HFFc6 (cell line): Measurements from ENCODE around the gene ZBTB42. TPM values are rescaled to one million over a fixed set of nuclear protein-coding genes. Genes with fewer than 3 reads are reported as not detected.

ENCODE experiments used
- DNase-seq: peaks from one replicate; pipeline ENCODE4 v3.0.0-alpha.2; 2018
- H3K27ac Mint-ChIP-seq: 2 replicates; pipeline ENCODE4 v1.8.0; 2020; ENCODE audit warnings: mild to moderate bottlenecking, mixed read lengths
- H3K27me3 Mint-ChIP-seq: 2 replicates; pipeline ENCODE4 v1.8.0; 2021; ENCODE audit warnings: mild to moderate bottlenecking, moderate library complexity, mixed read lengths; ENCODE audit not compliant: insufficient read depth
- H3K36me3 Mint-ChIP-seq: 2 replicates; pipeline ENCODE4 v1.8.0; 2021; ENCODE audit warnings: low read depth, mixed read lengths
- H3K4me1 Mint-ChIP-seq: 2 replicates; pipeline ENCODE4 v1.8.0; 2020; ENCODE audit warnings: low read depth, mixed read lengths
- H3K4me3 Mint-ChIP-seq: 2 replicates; pipeline ENCODE4 v1.8.0; 2020; ENCODE audit warnings: mild to moderate bottlenecking, moderate library complexity, mixed read lengths
- H3K9me3 Mint-ChIP-seq: 2 replicates; pipeline ENCODE4 v1.8.0; 2020; ENCODE audit warnings: mild to moderate bottlenecking, mixed read lengths
- total RNA-seq, 6 experiments: library from RNA; stranded (reverse); fragmentation: NEBNext Ultra II Directional; extraction: Animal tissue kit (Norgen Biotek cat#: 25700); gene quantifications; 2 replicates in 1 of 6; 3 replicates in 5 of 6; pipeline ENCODE4 v1.2.3, GENCODE V29; 2021
- TF ChIP-seq, protein P1 (sequence below): fragments of 200-600 bp; sonication (generic); IDR thresholded peaks from 2 replicates; pipeline ENCODE4 v1.5.0; 2021; ENCODE audit warnings: antibody characterized with exemption, mild to moderate bottlenecking

Gene ZBTB42
- total RNA-seq, 6 experiments from 2014 or later: 1.3 to 1.8 (median 1.5) TPM

DNA sequence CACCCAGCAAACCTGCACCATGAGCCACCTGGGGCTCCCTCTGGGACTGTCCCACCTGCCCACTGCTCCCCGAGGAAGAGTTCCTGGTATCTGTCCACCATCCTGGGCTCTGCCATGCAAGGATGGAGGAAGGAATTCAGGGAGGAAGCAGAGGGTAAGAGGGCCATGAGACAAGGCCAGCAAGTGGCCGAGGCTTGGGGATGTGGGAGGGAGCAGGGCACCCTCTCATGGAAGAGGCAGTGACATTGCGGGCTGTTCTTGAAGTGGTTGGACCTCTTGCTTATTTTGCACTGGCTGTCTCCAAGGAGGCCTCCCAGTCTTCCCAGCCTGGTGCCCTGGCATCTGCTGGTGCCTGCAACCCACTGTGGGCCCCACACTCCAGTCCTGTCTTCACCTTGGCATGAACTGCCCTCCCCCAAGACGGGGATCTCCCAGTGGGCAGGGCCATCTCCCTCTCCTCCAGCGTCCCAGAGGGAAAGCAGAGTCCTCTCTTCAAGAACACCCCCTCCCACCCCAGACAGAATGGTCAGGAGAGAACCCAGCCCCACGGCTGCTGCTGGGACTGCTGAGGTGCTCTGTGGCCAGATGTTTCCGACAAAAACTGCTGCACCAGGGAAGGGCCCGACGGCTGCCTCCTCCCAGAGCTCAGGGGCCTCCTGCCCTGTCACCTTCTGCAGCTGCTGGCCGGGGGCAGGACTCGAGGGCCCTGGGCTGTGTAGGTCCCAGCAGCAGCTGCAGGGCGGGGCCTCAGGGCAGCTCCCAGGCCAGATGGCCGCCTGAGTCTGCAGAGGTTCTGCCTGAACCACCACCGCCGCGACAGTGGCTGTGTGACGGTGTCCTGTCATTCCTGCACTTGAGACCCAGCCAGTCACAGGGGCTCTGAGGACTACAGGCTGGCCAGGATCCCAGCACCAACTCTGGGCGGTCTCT is 3.5 kb upstream of the ZBTB42 start:
- TF ChIP-seq, protein P1, sequence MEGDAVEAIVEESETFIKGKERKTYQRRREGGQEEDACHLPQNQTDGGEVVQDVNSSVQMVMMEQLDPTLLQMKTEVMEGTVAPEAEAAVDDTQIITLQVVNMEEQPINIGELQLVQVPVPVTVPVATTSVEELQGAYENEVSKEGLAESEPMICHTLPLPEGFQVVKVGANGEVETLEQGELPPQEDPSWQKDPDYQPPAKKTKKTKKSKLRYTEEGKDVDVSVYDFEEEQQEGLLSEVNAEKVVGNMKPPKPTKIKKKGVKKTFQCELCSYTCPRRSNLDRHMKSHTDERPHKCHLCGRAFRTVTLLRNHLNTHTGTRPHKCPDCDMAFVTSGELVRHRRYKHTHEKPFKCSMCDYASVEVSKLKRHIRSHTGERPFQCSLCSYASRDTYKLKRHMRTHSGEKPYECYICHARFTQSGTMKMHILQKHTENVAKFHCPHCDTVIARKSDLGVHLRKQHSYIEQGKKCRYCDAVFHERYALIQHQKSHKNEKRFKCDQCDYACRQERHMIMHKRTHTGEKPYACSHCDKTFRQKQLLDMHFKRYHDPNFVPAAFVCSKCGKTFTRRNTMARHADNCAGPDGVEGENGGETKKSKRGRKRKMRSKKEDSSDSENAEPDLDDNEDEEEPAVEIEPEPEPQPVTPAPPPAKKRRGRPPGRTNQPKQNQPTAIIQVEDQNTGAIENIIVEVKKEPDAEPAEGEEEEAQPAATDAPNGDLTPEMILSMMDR: 0 out of 2 replicates have a peak, but pooled peaks have one; percentile 19
- DNase-seq: no peak
- no peak overlapping the region for H3K27ac Mint-ChIP-seq
- H3K4me1 Mint-ChIP-seq: peaks cover 20% of the 10 kb centered on the region
- no peaks in the 10 kb centered on the region for H3K9me3 Mint-ChIP-seq
- peaks cover 2% of the 10 kb centered on the region; the same call in 1 of the 2 replicates for H3K27me3 Mint-ChIP-seq
- peaks cover 5% of the 10 kb centered on the region; the same call in 1 of the 2 replicates for H3K36me3 Mint-ChIP-seq
- no peak overlapping the region for H3K4me3 Mint-ChIP-seq

DNA sequence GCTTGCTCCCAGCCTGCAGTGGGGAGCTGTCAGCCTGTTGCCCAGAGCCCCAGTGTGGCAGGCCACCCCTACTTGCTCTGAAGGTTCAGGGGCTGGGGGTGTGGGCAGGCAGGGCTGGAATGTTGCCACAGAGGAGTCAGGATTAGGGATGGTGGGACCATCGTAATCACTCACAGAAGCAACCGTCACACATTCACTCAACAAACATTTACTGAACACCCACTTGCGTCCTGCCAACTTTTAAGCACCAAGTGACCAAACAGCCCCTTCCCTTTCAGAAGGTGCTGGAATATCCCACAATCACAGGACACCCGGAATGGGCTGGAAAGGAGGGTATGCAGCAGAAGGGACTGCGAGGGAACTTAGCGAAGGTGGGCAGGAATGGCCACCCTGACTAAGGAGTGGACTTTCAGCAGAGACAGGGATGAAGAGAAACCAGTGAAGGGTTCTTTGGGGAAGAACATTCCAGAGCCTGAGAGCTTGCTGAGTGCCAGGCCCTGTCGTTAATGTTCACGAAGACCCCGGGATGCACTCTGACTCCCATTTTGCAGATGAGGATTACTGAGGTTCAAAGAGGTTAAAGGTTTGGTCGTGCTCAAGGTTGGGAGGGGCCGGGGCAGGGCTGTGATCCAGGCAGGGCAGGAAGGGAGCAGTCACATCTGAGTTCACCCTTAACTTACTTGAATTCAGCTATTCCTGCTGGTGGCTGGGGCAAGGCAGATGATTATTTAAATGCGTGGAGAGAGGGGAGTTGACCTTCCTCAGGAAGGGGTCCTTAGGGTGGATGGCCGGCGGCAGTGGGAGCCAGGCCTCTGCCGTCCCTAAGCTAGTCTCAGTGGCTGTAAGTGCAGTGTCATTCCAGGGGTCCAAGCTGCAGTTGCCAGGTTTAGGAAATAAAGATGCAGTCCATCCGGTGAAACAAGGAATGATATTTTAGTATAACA is 2.3 kb upstream of the ZBTB42 start:
- TF ChIP-seq, protein P1: no peak
- no peak for DNase-seq
- no peak overlapping the region for H3K4me3 Mint-ChIP-seq
- H3K36me3 Mint-ChIP-seq: peaks cover 5% of the 10 kb centered on the region; the same call in 1 of the 2 replicates
- peaks cover 11% of the 10 kb centered on the region for H3K4me1 Mint-ChIP-seq
- no peaks in the 10 kb centered on the region for H3K9me3 Mint-ChIP-seq
- no peak overlapping the region for H3K27ac Mint-ChIP-seq
- peaks cover 5% of the 10 kb centered on the region; the same call in 1 of the 2 replicates for H3K27me3 Mint-ChIP-seq

DNA sequence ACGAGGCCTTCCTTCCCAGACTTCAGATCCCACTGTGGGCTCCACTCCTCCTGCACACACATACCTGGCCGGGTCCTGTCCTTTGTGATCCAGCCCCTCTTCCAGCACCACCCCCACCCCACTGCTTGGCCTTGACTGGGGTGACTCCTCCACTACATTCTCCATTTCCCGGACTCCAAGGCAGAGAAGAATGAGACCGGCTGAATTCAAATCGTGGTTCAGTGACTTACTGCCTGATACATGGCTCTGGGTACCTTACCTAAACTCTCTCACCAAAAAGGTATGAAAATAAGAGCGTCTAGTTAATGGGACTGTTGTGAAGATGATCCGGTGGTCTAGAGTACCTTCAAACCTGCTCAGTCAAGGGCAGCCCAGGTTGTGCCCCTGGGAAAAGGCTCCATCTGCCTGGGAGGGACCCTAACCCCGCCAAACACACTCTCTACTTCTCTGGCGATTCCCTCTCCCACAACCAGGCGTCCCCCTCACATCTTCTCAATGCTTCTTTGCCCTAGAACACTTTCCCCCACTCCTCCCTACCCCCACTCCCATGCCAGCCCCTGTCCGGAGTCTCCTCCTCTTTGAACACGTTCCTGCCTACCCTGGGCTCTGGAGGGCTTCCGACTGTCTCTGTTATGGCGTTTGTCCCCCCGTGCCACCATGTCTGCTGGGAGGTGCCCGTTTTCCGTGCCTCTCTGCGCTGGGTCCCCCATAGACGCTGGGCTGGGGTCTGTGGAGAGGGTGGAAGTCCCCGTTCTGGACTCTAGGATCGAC is 1.5 kb upstream of the ZBTB42 start:
- Mint-ChIP-seq H3K36me3 (peaks cover 2% of the 10 kb centered on the region; the same call in 1 of the 2 replicates), H3K27me3 (peaks cover 5% of the 10 kb centered on the region; the same call in 1 of the 2 replicates), H3K4me1 (peaks cover 5% of the 10 kb centered on the region), H3K4me3 (peak overlapping the region; percentile 66), H3K27ac (peak overlapping the region; percentile 53; the same call in 1 of the 2 replicates), H3K9me3 (no peaks in the 10 kb centered on the region)
- TF ChIP-seq, protein P1: no peak
- no peak for DNase-seq

DNA sequence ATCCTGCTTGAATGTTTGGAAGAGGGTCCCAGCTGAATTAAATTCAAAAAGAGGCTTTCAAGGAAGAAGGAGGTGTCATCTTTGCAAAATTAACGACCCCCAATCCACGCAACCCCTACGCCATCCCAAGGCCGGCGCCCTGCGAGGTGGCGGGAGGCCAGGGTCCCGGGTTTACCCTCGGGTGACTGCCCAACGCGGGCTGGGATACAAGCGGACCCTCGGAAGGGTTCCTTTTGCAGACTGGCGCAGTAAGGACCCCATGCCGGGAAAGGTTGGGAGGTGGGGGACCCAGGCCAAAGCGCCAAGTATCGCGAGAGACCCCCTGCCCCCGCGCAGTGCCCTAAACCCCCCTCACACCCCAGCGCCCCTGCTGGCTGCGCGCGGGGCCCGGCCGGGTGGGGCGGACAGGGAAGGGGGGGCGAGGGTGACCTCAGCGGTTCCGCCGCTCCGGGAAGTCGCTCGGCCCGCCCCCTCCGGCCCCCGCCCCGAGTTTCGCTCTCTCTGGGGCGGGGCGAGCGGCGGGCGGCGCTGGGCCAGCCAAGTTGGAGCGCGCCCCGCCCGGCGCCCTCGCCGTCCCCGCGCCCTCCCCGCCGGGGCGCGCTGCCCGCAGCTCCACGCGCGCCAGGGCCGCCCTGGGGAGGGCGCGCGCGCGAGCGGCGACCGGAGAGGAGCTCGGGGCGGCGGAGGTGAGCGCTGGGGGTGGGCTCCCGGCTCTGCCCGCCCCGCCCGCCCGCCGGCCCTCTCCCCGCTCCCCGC is 708 bp upstream of the ZBTB42 start:
- Mint-ChIP-seq H3K4me3 (peak overlapping the region; percentile 66), H3K27me3 (peaks cover 5% of the 10 kb centered on the region; the same call in 1 of the 2 replicates), H3K36me3 (no peaks in the 10 kb centered on the region), H3K9me3 (no peaks in the 10 kb centered on the region), H3K4me1 (peaks cover 7% of the 10 kb centered on the region), H3K27ac (peak overlapping the region; percentile 53; the same call in 1 of the 2 replicates)
- TF ChIP-seq, protein P1: peak; percentile 44
- no peak for DNase-seq
